GM12891 (cell line): ENCODE results near the gene CALML4. TPM values are rescaled to one million over a fixed set of nuclear protein-coding genes. Genes with fewer than 3 reads are reported as not detected.
"Not testable (repeated sequence)": the region's sequence is repeated elsewhere in the genome, so short reads cannot be mapped to it uniquely, and the experiment has no call there.

Source experiments
- DNase-seq: peaks from one replicate; pipeline ENCODE4 v3.0.0; 2011; ENCODE audit warnings: low spot score; ENCODE audit not compliant: insufficient read length
- FAIRE-seq: peaks from 2 replicates; lab custom pipeline; 2011; peaks lifted over from hg19 to GRCh38; lab: Jason Lieb, UNC
- PAX5 ChIP-seq: IDR thresholded peaks from 2 replicates; pipeline ENCODE4 v1.6.1; 2011; ENCODE audit warnings: low read length, moderate library complexity, mild to moderate bottlenecking; ENCODE audit not compliant: insufficient read depth, severe bottlenecking
- POLR2A ChIP-seq: IDR thresholded peaks from 2 replicates; pipeline ENCODE4 v1.6.1; 2011; ENCODE audit warnings: low read depth, low read length, control low read depth
- POLR2AphosphoS5 ChIP-seq: IDR thresholded peaks from 2 replicates; pipeline ENCODE4 v1.6.1; 2011; ENCODE audit warnings: low read depth, low read length, control low read depth
- POU2F2 ChIP-seq: IDR thresholded peaks from 2 replicates; pipeline ENCODE4 v1.6.1; 2011; ENCODE audit warnings: low read depth, mild to moderate bottlenecking, control low read depth, low read length, moderate library complexity
- SPI1 ChIP-seq: IDR thresholded peaks from 2 replicates; pipeline ENCODE4 v1.6.1; 2011; ENCODE audit warnings: low read depth, low read length, control low read depth
- TAF1 ChIP-seq: IDR thresholded peaks from 2 replicates; pipeline ENCODE4 v1.6.1; 2011; ENCODE audit warnings: low read depth, low read length, control low read depth
- polyA plus RNA-seq: library from polyadenylated mRNA; unstranded; fragments of >200 nt; gene quantifications from one replicate; pipeline ENCODE4 v1.2.1, GENCODE V29; 2012; ENCODE audit warnings: low read depth, missing spikeins, inconsistent platforms; ENCODE audit not compliant: missing spikeins

The CALML4 gene, protein sequence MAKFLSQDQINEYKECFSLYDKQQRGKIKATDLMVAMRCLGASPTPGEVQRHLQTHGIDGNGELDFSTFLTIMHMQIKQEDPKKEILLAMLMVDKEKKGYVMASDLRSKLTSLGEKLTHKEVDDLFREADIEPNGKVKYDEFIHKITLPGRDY
- polyA plus RNA-seq: 2.8 TPM

GRCh38 chr15:68204776-68205557, at the start of gene CALML4:
Gene CALML4, minus strand, starts transcription at chr15:68205332. Its CDS starts 85 bp downstream, at chr15:68205247.
- TF ChIP-seq POLR2A (no peak), POU2F2 (no peak), SPI1 (no peak), PAX5 (no peak), POLR2AphosphoS5 (no peak)
- DNase-seq: no peak
- FAIRE-seq: no peak

- FAIRE-seq: no peak
- DNase-seq: peak; percentile 32
- TF ChIP-seq PAX5 (no peak), POLR2A (no peak), POU2F2 (no peak), TAF1 (no peak), SPI1 (no peak), POLR2AphosphoS5 (no peak)
These were observed 47.9 kb upstream of the CALML4 start for GRCh38 chr15:68252925-68253534.

DNA sequence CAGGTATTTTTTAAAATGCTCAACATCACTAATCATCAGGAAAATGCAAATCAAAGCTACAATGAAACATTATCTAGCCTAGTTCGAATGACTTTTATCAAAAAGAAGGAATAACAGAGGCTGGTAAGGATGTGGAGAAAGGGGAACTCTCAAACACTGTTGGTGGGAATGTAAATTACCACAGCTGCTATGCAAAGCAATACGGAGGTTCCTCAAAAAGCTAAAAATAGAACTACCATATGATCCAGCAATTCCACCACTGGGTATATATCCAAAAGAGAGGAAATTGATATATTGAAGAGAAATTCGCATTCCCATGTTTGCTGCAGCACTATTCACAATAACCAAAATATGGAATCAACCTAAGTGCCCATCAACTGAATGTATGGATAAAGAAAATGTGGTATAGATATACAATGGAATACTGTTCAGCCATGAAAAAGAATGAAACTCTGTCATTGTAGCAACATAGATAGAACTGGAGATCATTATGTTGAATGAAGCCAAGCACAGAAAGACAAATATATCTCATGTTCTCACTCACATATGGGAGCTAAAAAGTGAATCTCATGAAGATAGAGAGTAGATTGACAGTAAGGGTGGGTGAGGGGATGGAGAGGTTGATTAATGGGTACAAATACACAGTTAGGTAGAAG, 44.1 kb upstream of the CALML4 start:
- TF ChIP-seq SPI1: no peak
- no peak for TF ChIP-seq POLR2AphosphoS5
- no peak for TF ChIP-seq PAX5
- TF ChIP-seq TAF1: no peak
- TF ChIP-seq POU2F2: no peak
- no peak for TF ChIP-seq POLR2A
- no peak for DNase-seq
- no peak for FAIRE-seq

- DNase-seq (no peak), FAIRE-seq (no peak)
- TF ChIP-seq POLR2AphosphoS5 (no peak), TAF1 (no peak), PAX5 (no peak), POLR2A (no peak), POU2F2 (no peak), SPI1 (no peak)
These were observed 39.1 kb upstream of the CALML4 start for GRCh38 chr15:68244235-68244634.

DNA sequence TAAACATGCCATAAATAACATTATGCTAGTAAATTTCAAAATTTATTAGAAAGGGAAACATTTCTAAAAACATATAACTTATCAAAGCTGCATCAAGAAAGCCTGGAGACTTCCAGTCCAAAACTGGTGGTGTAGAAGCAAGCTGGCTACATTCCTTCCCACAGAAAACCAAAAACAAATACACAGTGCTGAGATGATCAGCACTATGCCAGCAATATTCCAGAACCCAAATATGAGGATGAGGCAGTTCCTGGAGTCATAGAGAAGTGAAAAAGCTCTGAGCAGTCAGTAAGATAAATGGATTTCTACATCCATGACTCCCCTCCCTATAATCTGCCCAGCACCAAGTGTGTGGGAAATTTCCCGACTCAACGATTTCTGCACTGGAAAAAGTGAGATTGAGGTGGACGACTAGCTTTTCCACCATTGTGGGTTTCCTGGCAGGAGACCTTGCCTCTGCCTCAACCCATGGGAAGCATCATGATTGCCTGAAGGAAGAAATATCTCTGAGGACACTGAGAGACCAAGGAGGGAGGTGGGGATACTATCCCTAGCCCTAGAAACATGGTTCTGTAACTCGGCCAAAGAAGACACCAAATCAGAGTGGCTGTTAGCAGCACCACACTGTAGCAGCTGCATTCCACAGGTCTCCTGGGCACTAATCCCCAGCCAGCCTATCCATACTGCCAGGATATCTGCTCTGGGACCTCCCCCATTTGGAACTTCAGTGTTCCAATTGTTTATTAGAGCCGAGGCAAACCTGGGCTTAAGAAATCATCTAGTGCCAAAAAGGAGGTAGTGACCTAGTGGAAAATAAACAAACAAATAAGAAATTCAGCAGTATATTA, 36.2 kb upstream of the CALML4 start:
- DNase-seq: no peak
- TF ChIP-seq POU2F2: no peak
- no peak for FAIRE-seq

DNA sequence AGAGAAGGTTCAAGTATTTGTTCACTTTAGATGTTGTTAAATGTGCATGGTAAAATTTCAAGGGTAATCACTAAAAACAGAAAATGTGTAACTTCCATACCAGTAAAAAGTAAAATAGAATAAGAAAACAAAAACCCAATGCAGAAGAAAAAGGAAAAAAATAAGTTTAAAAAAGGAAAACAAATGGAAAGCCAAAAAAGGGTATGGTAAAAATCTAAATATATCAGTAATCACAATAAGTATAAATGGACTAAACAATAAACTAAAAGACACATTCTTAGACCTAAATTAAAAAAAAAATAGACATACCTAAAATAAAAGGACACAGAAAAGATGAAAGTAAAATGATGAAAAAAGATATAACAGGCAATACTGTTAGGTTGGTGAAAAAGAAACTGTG, 33.9 kb upstream of the CALML4 start:
- TF ChIP-seq PAX5 (no peak), POLR2AphosphoS5 (no peak), SPI1 (no peak), POU2F2 (no peak), TAF1 (no peak), POLR2A (no peak)
- no peak for FAIRE-seq
- DNase-seq: no peak

DNA sequence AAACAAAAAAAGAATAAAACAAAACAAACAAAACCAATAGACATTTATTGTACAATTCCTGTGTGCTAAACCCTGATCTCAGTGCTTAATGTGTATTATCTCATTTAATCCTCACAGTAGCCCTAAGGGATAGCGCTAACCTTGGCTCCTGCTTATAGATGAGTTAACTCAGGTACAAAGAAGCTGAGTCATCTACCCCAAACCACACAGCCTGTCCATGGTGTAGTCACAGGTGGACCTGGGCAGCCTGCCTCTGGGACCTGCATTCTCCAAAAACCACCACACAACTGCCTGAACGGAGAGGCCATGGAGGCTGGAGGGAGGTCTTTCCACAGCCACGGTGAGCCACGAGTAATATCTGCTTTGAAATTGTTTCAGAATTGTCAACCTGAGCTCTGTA, 29.9 kb upstream of the CALML4 start:
- no peak for FAIRE-seq
- no peak for TF ChIP-seq POLR2A
- TF ChIP-seq POU2F2: no peak
- TF ChIP-seq PAX5: no peak
- TF ChIP-seq SPI1: no peak
- no peak for TF ChIP-seq POLR2AphosphoS5
- no peak for TF ChIP-seq TAF1
- DNase-seq: no peak

DNA sequence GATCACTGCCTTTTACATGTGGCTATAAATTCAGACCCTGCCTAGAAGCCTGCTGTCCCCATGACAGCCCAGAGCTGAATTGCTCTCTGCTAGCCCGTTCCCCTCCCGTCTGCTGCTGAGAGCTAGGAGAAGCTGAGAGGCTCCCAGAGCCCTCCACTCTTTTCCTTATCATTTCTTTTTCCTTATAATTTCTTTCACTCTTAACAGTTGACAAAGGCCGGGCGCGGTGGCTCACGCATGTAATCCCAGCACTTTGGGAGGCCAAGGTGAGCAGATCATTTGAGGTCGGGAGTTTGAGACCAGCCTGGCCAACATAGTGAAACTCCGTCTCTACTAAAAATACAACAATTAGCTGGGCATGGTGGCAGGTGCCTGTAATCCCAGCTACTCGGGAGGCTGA, 29.4 kb upstream of the CALML4 start:
- not testable (repeated sequence) for FAIRE-seq, DNase-seq

DNA sequence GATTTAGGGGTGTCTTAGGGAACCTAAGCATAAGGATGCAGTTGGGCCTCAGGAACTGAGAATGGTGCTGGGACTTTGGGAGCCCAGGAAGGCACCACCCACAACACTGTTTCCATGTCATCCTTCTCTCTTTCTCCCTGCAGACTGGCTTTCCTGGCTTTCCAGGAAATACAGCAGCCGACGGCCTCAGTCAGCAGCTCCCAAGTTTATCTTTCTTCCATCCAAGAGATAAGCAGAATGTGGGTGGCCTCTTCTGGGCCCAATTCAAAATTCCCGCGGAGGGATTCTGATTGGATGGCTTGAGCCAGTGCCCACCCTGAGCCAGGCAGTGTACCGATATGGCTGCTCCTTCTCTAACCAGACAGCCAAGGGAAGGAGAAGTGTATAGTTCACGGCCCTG, 28.9 kb upstream of the CALML4 start:
- FAIRE-seq (no peak), DNase-seq (no peak)
- TF ChIP-seq SPI1: no peak
- no peak for TF ChIP-seq POLR2AphosphoS5
- no peak for TF ChIP-seq POU2F2
- TF ChIP-seq TAF1: no peak
- TF ChIP-seq POLR2A: no peak
- TF ChIP-seq PAX5: no peak
